ENCODE results near the gene YDJC. TPM values are rescaled to one million over a fixed set of nuclear protein-coding genes. Genes with fewer than 3 reads are reported as not detected.

YDJC gene
- total RNA-seq, 1 donor from 2014 or later = 51.4 TPM

DNA sequence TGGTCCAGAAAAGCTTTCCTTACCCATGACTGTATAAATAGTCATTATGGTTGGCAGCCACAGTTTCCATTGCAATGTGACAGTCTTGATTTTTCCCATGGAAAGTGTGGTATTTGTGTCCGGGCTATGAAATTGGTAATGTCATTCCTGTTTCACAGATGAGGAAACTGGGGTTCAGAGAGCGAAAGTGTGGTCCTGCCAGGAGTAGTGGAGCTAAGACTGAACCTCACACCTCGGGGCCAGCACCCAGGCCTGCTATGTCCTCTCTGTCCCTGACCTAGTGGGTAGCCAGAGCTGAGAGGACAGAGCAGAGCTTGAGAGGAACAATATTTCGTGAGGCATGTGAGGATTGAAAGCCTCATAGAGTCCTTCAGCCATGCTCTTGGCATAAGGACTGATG lies 1.2 kb upstream of the YDJC start:
- Mint-ChIP-seq H3K27me3 (no peaks in the 10 kb centered on the region), H3K27ac (no peak overlapping the region), H3K4me1 (peaks cover 37% of the 10 kb centered on the region), H3K36me3 (ENCODE audit: low read depth) (peaks cover 24% of the 10 kb centered on the region), H3K9me3 (no peaks in the 10 kb centered on the region), H3K4me3 (no peak overlapping the region)
- ChIA-PET CTCF (interaction anchor here (1.1 to 4.3 kb wide), 2 partner anchors 11 to 16 kb away, joined by 6 to 65 read pairs; partner anchors contain the start of gene SDF2L1), POLR2A (interaction anchor here (2.6 to 7.4 kb wide), 2 partner anchors 11 to 63 kb away, joined by 10 to 110 read pairs; partner anchors contain the start of genes SDF2L1 and UBE2L3)
- DNase-seq (no peak), ATAC-seq (ENCODE audit: low read depth) (no peak)
- intact Hi-C loops (cut with micrococcal nuclease) = no loop called here
- TF ChIP-seq, protein P1, sequence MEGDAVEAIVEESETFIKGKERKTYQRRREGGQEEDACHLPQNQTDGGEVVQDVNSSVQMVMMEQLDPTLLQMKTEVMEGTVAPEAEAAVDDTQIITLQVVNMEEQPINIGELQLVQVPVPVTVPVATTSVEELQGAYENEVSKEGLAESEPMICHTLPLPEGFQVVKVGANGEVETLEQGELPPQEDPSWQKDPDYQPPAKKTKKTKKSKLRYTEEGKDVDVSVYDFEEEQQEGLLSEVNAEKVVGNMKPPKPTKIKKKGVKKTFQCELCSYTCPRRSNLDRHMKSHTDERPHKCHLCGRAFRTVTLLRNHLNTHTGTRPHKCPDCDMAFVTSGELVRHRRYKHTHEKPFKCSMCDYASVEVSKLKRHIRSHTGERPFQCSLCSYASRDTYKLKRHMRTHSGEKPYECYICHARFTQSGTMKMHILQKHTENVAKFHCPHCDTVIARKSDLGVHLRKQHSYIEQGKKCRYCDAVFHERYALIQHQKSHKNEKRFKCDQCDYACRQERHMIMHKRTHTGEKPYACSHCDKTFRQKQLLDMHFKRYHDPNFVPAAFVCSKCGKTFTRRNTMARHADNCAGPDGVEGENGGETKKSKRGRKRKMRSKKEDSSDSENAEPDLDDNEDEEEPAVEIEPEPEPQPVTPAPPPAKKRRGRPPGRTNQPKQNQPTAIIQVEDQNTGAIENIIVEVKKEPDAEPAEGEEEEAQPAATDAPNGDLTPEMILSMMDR (IDR thresholded peaks at IDR 0.05) = no peak

DNA sequence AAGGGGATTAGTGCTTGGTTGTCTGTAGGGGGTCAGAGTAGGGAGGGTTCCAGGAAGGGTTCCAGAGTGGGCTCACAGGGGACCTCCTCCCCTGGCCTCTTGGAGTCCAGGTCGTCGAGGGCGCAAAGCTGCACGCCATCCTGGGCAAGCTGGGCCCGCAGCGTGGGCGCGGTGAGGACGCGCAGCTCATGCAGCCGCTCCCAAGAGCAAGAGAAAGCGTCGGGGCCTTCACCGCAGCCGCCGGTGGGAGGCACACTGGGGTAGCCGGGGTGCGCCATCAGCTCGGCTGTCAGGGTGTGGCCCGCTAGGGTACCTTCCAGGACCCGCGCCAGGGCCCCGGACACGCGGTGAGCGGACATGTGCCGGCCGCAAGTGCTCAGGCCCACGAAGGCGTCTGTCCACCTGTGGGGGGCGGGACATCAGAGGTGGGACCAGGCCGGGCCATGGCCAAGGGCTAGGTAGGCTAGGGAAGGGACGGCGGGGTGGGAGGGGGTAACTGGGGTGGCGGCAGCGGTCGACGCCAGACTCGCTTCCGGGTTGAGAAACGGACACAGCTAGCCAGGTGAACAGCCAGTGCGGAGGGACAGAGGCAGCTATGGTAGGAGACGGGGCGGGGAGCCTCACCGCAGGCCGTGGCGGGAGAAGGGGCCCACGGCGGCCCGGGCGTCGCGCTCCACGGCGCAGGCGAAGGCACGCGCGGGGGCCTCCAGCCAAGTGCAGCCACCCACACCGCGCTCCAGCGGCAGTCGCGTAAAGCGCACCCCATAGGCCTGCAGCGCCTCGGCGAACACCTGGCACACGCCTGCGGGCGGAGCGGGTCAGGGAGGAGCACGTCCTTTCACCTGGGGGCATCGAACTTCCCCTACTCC lies 1.2 kb downstream of the YDJC start:
- DNase-seq = no peak
- ChIA-PET POLR2A (interaction anchor here (0.8 to 7.4 kb wide), 16 partner anchors 12 to 626 kb away, joined by 3 to 110 read pairs (median 6); partner anchors contain the start of genes MAPK1, PPIL2, SDF2L1 and THAP7), CTCF (interaction anchor here (0.6 to 4.3 kb wide), 14 partner anchors 10 to 646 kb away, joined by 3 to 65 read pairs (median 5); partner anchors contain the start of genes LZTR1, PPIL2, SDF2L1 and UBE2L3)
- peaks cover 49% of the 10 kb centered on the region for H3K4me1 Mint-ChIP-seq
- H3K9me3 Mint-ChIP-seq = no peaks in the 10 kb centered on the region
- intact Hi-C loops (cut with micrococcal nuclease) = loop anchor here (1.0 to 10.0 kb wide), 4 partner anchors 38 to 626 kb away; partner anchors contain the start of genes PPIL2 and THAP7
- H3K36me3 Mint-ChIP-seq (ENCODE audit: low read depth) = peaks cover 39% of the 10 kb centered on the region
- H3K4me3 Mint-ChIP-seq = peak overlapping the region; percentile 91
- peak; percentile 7 for ATAC-seq (ENCODE audit: low read depth)
- no peaks in the 10 kb centered on the region for H3K27me3 Mint-ChIP-seq
- H3K27ac Mint-ChIP-seq = peak overlapping the region; percentile 92
- TF ChIP-seq, protein P1 (IDR thresholded peaks at IDR 0.05) = no peak

DNA sequence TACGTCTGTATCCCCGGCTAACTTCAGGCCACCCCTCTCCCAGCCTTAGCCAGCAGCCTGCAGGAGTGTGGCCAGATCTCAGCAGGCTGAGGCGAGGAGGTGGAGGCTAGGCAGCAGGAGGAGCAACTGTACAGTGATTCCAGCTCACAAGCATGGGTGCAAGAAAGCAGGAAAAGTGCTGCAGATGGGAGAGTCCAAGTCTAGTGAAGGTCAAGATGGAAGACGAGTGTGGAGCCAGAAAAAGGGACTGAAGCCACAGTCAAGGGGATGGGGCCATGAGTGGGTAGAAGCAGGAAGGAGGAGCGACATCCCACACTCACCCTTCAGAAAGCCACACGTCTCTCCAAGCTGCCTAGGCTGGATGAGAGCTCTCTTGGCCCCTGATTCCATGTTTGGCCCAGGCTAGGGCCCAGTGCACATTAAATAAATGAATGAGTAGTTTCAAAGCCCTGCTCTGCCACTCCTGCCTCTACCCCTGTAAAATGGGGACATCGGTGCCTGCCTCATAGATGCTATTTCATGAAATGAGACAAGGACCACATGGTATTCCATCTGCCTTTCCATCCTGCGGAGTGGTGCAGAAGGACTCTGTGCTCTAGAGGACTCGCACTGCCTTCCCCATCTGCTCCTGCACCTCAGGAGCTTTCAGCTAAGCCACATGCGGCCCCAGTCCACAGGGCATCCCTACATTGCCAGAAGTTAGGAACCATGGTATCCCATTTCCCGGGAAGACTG lies 2.9 kb downstream of the YDJC start:
- no peak for DNase-seq
- POLR2A ChIA-PET = interaction anchor here (0.9 to 7.4 kb wide), 2 partner anchors 10 to 15 kb away, joined by 6 to 110 read pairs; partner anchors contain the start of gene SDF2L1

DNA sequence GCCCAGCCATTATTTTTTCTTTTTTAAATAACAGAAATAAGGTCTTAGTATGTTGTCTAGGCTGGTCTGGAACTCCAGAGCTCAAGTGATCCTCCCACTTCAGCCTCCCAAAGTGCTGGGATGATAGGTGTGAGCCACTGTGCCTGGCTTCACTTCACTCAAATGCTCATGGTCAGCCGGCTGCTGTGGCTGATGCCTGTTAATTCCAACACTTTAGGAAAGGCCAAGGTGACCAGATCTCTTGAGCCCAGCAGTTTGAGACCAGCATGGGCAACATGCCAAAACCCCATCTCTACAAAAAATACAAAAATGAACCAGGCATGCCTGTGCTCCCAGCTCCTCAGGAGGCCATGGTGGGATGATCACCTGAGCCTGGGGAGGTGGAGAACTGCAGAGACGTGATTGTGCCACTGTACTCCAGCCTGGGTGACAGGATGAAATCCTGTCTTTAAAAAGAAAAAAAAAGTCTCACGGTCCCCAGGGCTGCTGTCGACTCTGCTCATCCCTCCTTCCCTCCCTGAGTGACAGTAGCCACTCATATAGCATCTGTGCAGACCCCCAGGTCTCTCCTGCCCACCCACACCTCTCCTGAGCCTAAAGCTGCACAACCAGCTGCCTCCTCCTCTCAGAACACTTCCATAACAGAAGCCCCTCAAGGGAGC lies 3.6 kb downstream of the YDJC start:
- ChIA-PET POLR2A (interaction anchor here (0.9 kb wide), 1 partner anchor 9 kb away, joined by 6 read pairs; no protein-coding TSS in a partner anchor), CTCF (no interaction called here)
- peaks cover 46% of the 10 kb centered on the region for H3K4me1 Mint-ChIP-seq
- DNase-seq (no peak), ATAC-seq (ENCODE audit: low read depth) (no peak)
- H3K27ac Mint-ChIP-seq = no peak overlapping the region
- TF ChIP-seq, protein P1 (IDR thresholded peaks at IDR 0.05) = no peak
- H3K4me3 Mint-ChIP-seq = no peak overlapping the region
- peaks cover 60% of the 10 kb centered on the region for H3K36me3 Mint-ChIP-seq (ENCODE audit: low read depth)
- no peaks in the 10 kb centered on the region for H3K9me3 Mint-ChIP-seq
- intact Hi-C loops (cut with micrococcal nuclease) = loop anchor here (10.0 kb wide), 1 partner anchor 51 kb away; no protein-coding TSS in a partner anchor
- H3K27me3 Mint-ChIP-seq = no peaks in the 10 kb centered on the region

More for the DNA sequence above, 2.9 kb downstream of the YDJC start:
- no peaks in the 10 kb centered on the region for H3K27me3 Mint-ChIP-seq
- CTCF ChIA-PET = no interaction called here
- intact Hi-C loops (cut with micrococcal nuclease) = loop anchor here (10.0 kb wide), 1 partner anchor 52 kb away; no protein-coding TSS in a partner anchor
- peaks cover 55% of the 10 kb centered on the region for H3K36me3 Mint-ChIP-seq (ENCODE audit: low read depth)
- H3K4me1 Mint-ChIP-seq = peaks cover 45% of the 10 kb centered on the region
- H3K4me3 Mint-ChIP-seq = no peak overlapping the region
- no peaks in the 10 kb centered on the region for H3K9me3 Mint-ChIP-seq
- no peak overlapping the region for H3K27ac Mint-ChIP-seq
- ATAC-seq (ENCODE audit: low read depth) = no peak
- TF ChIP-seq, protein P1 (IDR thresholded peaks at IDR 0.05) = no peak

Data from activated B cell treated with CpG ODN at 0.5 μM for 24 hours (primary cell).